Measurements from ENCODE around the gene CRACDL. TPM values are rescaled to one million over a fixed set of nuclear protein-coding genes. Genes with fewer than 3 reads are reported as not detected.

CRACDL gene
- total and polyA plus RNA-seq, 12 donors, result 0.33 to 3.4 (median 2.1) TPM

- Histone ChIP-seq H3K27ac (no peak overlapping the region), H3K27me3 (no peaks in the 10 kb centered on the region), H3K4me3 (no peak overlapping the region), H3K36me3 (replicated peaks in 1 of 2) (no peaks in the 10 kb centered on the region), H3K9me3 (replicated peaks in 1 of 3) (no peaks in the 10 kb centered on the region), H3K4me1 (replicated peaks in 1 of 2) (no peaks in the 10 kb centered on the region)
- DNase-seq, result no peak
- TF ChIP-seq POLR2A (IDR thresholded peaks at IDR 0.05), result no peak
- TF ChIP-seq CTCF (IDR thresholded peaks at IDR 0.05), result no peak
- intact Hi-C loops (cut with DNase I), result no loop called here
- 67 to 80% (median 75%) methylated on average over 4 of the region's 4 CpGs for WGBS, 4 donors
Observed at GRCh38 chr2:98778151-98778550, 157.9 kb downstream of the CRACDL start.

DNA sequence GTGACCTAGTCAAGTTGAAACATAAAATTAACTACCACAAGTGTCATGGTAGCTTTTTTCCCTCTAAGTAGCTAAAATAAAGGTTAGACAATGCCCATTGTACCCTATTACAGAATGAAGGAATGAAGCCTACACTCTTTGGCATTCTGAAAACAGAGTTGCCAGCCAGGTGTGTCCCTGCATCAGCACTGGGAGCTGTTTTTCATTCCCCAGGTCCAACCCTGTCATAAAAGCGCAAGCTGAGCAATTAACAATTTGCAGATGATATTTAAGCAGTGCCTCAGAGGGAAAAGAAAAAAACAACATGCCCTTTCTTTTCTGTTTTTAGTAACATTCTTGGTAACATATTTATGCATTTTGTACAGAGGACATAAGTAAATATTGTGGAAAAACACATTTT lies 158.3 kb downstream of the CRACDL start:
- TF ChIP-seq POLR2A (IDR thresholded peaks at IDR 0.05) (no peak), CTCF (IDR thresholded peaks at IDR 0.05) (no peak)
- no peak overlapping the region for H3K4me3 ChIP-seq
- no peak for DNase-seq
- 92 to 100% (median 94%) methylated on average over 1 of the region's 1 CpG for WGBS, 4 donors
- H3K4me1 ChIP-seq (replicated peaks in 1 of 2), result no peaks in the 10 kb centered on the region
- H3K9me3 ChIP-seq (replicated peaks in 1 of 3), result no peaks in the 10 kb centered on the region
- H3K27ac ChIP-seq, result no peak overlapping the region
- no peaks in the 10 kb centered on the region for H3K36me3 ChIP-seq (replicated peaks in 1 of 2)
- intact Hi-C loops (cut with DNase I), result no loop called here
- no peaks in the 10 kb centered on the region for H3K27me3 ChIP-seq

- TF ChIP-seq POLR2A (IDR thresholded peaks at IDR 0.05) (no peak), CTCF (IDR thresholded peaks at IDR 0.05) (no peak)
- WGBS, 4 donors, result 91 to 95% (median 92%) methylated on average over 6 of the region's 6 CpGs
- Histone ChIP-seq H3K27ac (no peak overlapping the region), H3K4me1 (replicated peaks in 1 of 2) (no peaks in the 10 kb centered on the region), H3K36me3 (replicated peaks in 1 of 2) (no peaks in the 10 kb centered on the region), H3K9me3 (replicated peaks in 1 of 3) (no peaks in the 10 kb centered on the region), H3K4me3 (no peak overlapping the region), H3K27me3 (no peaks in the 10 kb centered on the region)
- DNase-seq, result no peak
- intact Hi-C loops (cut with DNase I), result no loop called here
Observed at GRCh38 chr2:98777076-98777475, 158.9 kb downstream of the CRACDL start.

DNA sequence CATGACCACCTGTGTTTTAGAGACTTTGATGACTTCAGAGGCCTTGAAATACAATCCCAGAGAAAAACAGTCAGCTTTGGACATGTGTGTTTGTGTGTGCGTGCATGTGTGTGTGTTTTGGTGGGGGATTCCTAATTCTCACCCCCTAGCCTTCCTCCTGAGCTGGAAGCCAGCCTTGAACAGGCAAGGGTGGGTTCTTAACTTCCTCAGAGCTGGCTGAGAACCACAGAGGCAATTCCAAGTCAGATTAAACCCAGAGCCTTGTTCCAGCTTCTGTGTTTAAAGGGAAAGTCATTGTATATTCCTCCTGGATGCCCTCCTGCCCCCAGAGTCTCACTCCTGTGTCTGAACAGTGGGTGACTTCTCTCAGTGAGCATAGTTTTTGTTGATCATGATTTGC lies 159.9 kb downstream of the CRACDL start:
- no peaks in the 10 kb centered on the region for H3K9me3 ChIP-seq (replicated peaks in 1 of 3)
- WGBS, 4 donors, result 70 to 89% (median 80%) methylated on average over 1 of the region's 1 CpG
- intact Hi-C loops (cut with DNase I), result no loop called here

GRCh38 chr2:98775146-98775986 lies 160.7 kb downstream of the CRACDL start:
- intact Hi-C loops (cut with DNase I), result no loop called here
- H3K4me1 ChIP-seq (replicated peaks in 1 of 2), result no peaks in the 10 kb centered on the region
- 75 to 81% (median 80%) methylated on average over 10 to 20 of the region's 20 CpGs for WGBS, 4 donors
- TF ChIP-seq CTCF (IDR thresholded peaks at IDR 0.05) (no peak), POLR2A (IDR thresholded peaks at IDR 0.05) (no peak)
- H3K9me3 ChIP-seq (replicated peaks in 1 of 3), result no peaks in the 10 kb centered on the region
- no peaks in the 10 kb centered on the region for H3K27me3 ChIP-seq
- no peaks in the 10 kb centered on the region for H3K36me3 ChIP-seq (replicated peaks in 1 of 2)
- no peak overlapping the region for H3K27ac ChIP-seq
- DNase-seq, result no peak
- H3K4me3 ChIP-seq, result no peak overlapping the region

More for the DNA sequence above, 159.9 kb downstream of the CRACDL start:
- Histone ChIP-seq H3K27me3 (no peaks in the 10 kb centered on the region), H3K36me3 (replicated peaks in 1 of 2) (no peaks in the 10 kb centered on the region), H3K4me1 (replicated peaks in 1 of 2) (no peaks in the 10 kb centered on the region), H3K27ac (no peak overlapping the region), H3K4me3 (no peak overlapping the region)
- no peak for DNase-seq
- TF ChIP-seq POLR2A (IDR thresholded peaks at IDR 0.05), result no peak

All from adrenal gland (tissue), 12 donors.